Adrenal gland (tissue), 12 donors: Measurements from ENCODE around the gene ADCY5. TPM values are rescaled to one million over a fixed set of nuclear protein-coding genes. Genes with fewer than 3 reads are reported as not detected.

ENCODE experiments used
- DNase-seq, 7 donors: peaks; one replicate each; pipeline ENCODE4 v3.0.0-alpha.2; 2019 to 2020
- H3K27ac ChIP-seq, 5 donors: fragments of 200-600 bp; sonication (generic) in 4 of 5; 1 replicate in 3 of 5; 2 replicates in 2 of 5; pipeline versions ENCODE4 v1.5.1 to v1.8.0; 2016 to 2020; ENCODE audit warnings: mild to moderate bottlenecking in 1 of 5
- H3K27me3 ChIP-seq: fragments of 200-600 bp; 2 replicates; pipeline ENCODE4 v1.8.0; 2021
- H3K36me3 ChIP-seq, 2 donors: fragments of 200-600 bp; replicated peaks in 1 of 2; 1 replicate in 1 of 2; 2 replicates in 1 of 2; pipeline versions ENCODE4 v1.5.1 to v1.8.0; 2018 to 2022
- H3K4me1 ChIP-seq, 2 donors: fragments of 200-600 bp; replicated peaks in 1 of 2; 1 replicate in 1 of 2; 2 replicates in 1 of 2; pipeline versions ENCODE4 v1.5.1 to v1.8.0; 2018 to 2021
- H3K4me3 ChIP-seq, 4 donors: fragments of 200-600 bp; sonication (generic) in 3 of 4; one replicate each; pipeline ENCODE4 v1.5.1; 2016 to 2018
- H3K9me3 ChIP-seq, 3 donors: fragments of 200-600 bp; sonication (generic) in 1 of 3; replicated peaks in 1 of 3; 1 replicate in 2 of 3; 2 replicates in 1 of 3; pipeline versions ENCODE4 v1.5.1 to v1.8.0; 2016 to 2021
- POLR2A ChIP-seq, 2 donors: fragments of 450-650 bp; IDR thresholded peaks; one replicate each; pipeline ENCODE4 v1.6.1; 2017; ENCODE audit warnings: antibody characterized with exemption in 2 of 2, mild to moderate bottlenecking in 2 of 2, moderate library complexity in 1 of 2
- WGBS, 4 donors: extraction: QIAGEN DNeasy Blood & Tissue Kit in 2 of 4; methylation state at CpG; one replicate each; pipeline versions ENCODE4 v1.1.5 to v1.1.7; 2013 to 2017; 5-methylcytosine and 5-hydroxymethylcytosine counted together
- intact Hi-C, 2 donors: fragments of 100-400 bp; cut with DNase I; formaldehyde crosslinking; loops; one replicate each; pipeline versions ENCODE4 v1.14.1 to v1.15.0; 2022 to 2023
- polyA plus RNA-seq, 3 donors: library from polyadenylated mRNA; stranded (reverse); fragments of 200-250 nt in 2 of 3; fragments of 350-450 nt in 1 of 3; fragmentation: Illumina TruSeq in 1 of 3; extraction: RNeasy Lipid Tissue Mini Kit (QIAGEN cat#74804) in 1 of 3; gene quantifications; one replicate each; pipeline ENCODE4 v1.2.3, GENCODE V29; 2013 to 2014
- total RNA-seq, 9 donors: library from RNA; depleted of rRNA in 4 of 9; stranded (reverse); fragments of >200 nt in 4 of 9; fragments of 120-200 nt in 1 of 9; fragmentation: NEBNext Ultra II Directional in 1 of 9; extraction: Animal tissue kit (Norgen Biotek cat#: 25700) in 1 of 9; gene quantifications; one replicate each; pipeline versions ENCODE4 v1.1.0 to v1.2.4, GENCODE V29; 2013 to 2023
- TF ChIP-seq, protein P1 (sequence below), 6 experiments: fragments of 450-650 bp in 4 of 6; fragments of 200-600 bp in 2 of 6; sonication (generic) in 1 of 6; IDR thresholded peaks; 1 replicate in 5 of 6; 2 replicates in 1 of 6; pipeline versions ENCODE4 v1.5.1 to v1.8.0; 2016 to 2021; ENCODE audit warnings: antibody characterized with exemption in 6 of 6, mild to moderate bottlenecking in 2 of 6, moderate library complexity in 1 of 6
- donor health status: healthy with polysubstance abuse.
- donor health status: Bipolar disorder and iron deficiency.
- donor health status: DM: yes; HTN: yes; CAD: no.
- donor health status: DM: no; HTN: no; CAD: no.
- donor health status: DM: no; HTN: no; CAD: no.
- donor health status: DM: yes; HTN: yes; CAD: no.

The ADCY5 gene
- total and polyA plus RNA-seq, 12 donors: 1.2 to 12.4 (median 4.4) TPM

DNA sequence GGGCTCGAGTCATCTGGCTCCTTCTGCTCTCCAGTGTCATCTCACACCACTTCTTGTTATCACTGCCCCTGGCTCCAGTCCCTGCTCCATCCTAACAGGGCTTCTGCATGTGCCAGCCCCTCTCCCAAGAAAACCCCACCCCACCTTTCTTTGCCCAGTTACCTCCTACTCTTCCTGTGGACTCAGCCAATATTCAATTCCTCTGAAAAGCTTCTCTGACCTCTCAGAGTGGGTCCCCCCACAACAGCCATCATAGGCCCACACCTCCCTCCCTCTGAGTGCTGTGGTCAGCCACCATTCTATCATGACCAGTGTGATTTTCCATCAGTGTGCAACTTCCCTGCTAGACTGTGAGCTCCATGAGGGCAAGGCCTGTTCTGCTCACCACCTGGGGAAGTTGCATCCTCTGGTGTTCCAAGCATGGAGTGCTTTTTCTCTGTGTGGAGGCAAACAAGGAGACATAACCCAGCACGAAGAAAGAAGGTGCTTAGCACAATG lies 71.6 kb downstream of the ADCY5 start:
- Histone ChIP-seq H3K4me1 (no peaks in the 10 kb centered on the region), H3K36me3 (no peaks in the 10 kb centered on the region), H3K4me3 (no peak overlapping the region), H3K27me3 (no peaks in the 10 kb centered on the region), H3K27ac (no peak overlapping the region), H3K9me3 (no peaks in the 10 kb centered on the region)
- TF ChIP-seq, protein P1, sequence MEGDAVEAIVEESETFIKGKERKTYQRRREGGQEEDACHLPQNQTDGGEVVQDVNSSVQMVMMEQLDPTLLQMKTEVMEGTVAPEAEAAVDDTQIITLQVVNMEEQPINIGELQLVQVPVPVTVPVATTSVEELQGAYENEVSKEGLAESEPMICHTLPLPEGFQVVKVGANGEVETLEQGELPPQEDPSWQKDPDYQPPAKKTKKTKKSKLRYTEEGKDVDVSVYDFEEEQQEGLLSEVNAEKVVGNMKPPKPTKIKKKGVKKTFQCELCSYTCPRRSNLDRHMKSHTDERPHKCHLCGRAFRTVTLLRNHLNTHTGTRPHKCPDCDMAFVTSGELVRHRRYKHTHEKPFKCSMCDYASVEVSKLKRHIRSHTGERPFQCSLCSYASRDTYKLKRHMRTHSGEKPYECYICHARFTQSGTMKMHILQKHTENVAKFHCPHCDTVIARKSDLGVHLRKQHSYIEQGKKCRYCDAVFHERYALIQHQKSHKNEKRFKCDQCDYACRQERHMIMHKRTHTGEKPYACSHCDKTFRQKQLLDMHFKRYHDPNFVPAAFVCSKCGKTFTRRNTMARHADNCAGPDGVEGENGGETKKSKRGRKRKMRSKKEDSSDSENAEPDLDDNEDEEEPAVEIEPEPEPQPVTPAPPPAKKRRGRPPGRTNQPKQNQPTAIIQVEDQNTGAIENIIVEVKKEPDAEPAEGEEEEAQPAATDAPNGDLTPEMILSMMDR (IDR thresholded peaks at IDR 0.05): no peak
- no peak for TF ChIP-seq POLR2A (IDR thresholded peaks at IDR 0.05)
- WGBS, 4 donors: 63 to 80% (median 74%) methylated on average over 2 of the region's 2 CpGs
- DNase-seq: no peak
- intact Hi-C loops: no loop called here

DNA sequence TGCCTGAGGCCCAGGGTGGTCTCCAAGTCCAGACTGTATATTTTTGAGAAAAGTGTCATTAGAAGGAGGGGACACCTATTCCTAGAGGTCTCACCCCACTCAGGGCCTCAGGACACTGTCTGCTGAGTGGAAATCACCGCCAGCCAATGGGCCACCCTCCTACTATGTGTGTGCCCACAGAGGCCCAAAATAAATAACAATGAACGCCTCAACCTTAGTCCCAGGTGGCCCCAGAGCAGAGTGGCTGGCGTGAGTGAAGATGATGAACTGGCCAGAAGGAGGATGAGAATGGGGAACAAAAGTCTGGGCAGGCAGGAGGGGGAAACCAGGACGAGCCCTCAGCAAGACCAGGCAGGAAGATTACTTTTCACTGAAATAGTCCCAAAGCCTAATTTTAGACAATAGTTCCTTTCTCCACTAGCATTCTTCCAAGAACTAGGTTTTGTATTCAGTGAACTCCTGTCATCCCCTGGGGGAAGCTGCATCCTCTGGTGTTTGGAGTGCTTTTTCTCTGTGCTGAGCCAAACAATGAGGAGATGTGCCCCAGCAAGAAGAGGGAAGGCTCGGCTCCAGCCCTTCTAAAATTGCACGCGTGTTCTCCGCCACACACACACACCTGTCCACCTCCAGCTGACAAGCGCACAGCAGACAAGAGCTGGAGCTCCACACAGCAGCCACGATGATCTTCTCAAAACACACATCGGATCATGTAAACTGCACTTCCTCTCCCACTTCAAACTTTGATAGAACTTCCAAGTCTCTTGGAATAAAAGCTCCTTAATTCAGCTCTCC lies 72.2 kb downstream of the ADCY5 start:
- 72 to 82% (median 79%) methylated on average over 11 of the region's 11 CpGs for WGBS, 4 donors
- Histone ChIP-seq H3K4me1 (no peaks in the 10 kb centered on the region), H3K27me3 (no peaks in the 10 kb centered on the region), H3K4me3 (no peak overlapping the region), H3K9me3 (no peaks in the 10 kb centered on the region), H3K36me3 (no peaks in the 10 kb centered on the region), H3K27ac (no peak overlapping the region)
- DNase-seq: peak in 1 of 7 donors; percentile 8
- TF ChIP-seq POLR2A (IDR thresholded peaks at IDR 0.05): no peak
- TF ChIP-seq, protein P1 (IDR thresholded peaks at IDR 0.05): no peak
- intact Hi-C loops: no loop called here

DNA sequence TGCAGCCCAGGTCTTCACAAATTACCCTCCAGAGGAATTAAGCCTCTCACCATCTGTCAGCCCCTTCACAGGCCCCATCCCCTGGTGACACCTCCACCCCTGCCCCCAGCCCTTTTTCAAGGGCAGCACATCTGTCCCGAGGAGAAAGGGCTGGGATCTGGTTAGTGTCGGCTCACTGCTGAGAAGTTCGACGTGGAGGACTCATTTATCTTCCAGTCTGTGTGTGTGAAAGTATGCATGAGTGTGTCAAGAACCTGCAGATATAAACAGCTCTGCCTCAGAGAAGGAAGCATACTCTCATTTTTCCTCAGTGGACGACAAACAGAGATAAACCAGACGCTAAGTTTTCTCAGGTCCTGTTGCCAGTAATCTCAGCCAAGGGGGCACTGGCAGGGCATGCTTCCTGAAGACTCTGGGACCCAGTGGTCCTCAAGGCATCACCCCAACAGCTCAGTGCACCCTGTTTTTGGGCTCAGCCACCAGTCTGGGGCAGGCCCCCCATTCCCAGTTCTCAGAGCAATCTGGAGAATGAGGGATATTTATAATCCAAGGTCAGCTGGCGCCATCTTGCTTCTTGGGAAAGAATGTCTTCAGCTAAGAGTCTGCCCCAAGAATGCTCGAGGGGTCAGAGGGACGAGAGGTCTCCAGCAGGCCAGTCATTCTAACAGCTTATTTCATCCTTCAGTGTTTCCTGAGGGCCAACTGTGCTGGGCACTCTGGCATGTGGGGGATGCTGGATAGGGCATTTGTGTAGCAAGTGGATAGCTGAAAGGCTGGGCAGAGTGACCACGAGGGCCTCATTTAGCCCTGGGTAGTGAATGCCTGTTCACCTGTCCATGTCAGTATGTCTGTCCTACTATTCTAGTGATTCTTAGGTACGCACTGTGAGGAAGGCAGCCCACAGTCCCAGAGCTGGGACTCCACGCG lies 73.6 kb downstream of the ADCY5 start:
- no peak overlapping the region for H3K27ac ChIP-seq
- 70 to 75% (median 72%) methylated on average over 9 to 13 of the region's 13 CpGs for WGBS, 4 donors
- H3K4me3 ChIP-seq: no peak overlapping the region
- no peaks in the 10 kb centered on the region for H3K27me3 ChIP-seq
- H3K36me3 ChIP-seq: no peaks in the 10 kb centered on the region
- H3K4me1 ChIP-seq: no peaks in the 10 kb centered on the region
- TF ChIP-seq POLR2A (IDR thresholded peaks at IDR 0.05): no peak
- TF ChIP-seq, protein P1 (IDR thresholded peaks at IDR 0.05): no peak
- intact Hi-C loops: no loop called here
- no peaks in the 10 kb centered on the region for H3K9me3 ChIP-seq
- DNase-seq: no peak

DNA sequence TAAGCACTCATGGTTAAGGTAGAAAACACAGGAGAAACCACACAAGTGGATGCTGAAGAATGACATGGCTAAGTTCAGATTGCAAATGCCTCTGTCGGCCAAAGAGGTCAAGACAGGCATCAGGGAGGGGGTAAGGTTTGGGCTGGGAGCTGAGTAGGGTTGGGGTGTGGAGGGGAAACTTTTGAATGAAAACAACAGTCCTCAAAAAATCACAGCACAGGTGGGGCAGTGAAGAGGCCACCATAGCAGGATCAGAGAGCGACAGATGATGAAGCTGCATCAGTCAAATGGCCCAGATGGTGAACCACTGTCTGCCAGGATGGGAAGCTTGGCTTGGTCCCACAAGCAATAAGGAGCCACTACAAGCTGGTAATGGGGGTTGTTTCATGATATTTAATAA lies 74.9 kb downstream of the ADCY5 start:
- 71 to 89% (median 77%) methylated on average over 2 of the region's 2 CpGs for WGBS, 4 donors
- Histone ChIP-seq H3K9me3 (no peaks in the 10 kb centered on the region), H3K27me3 (no peaks in the 10 kb centered on the region), H3K36me3 (no peaks in the 10 kb centered on the region), H3K4me1 (no peaks in the 10 kb centered on the region), H3K27ac (peak overlapping the region in 1 of 5 donors; percentile 6), H3K4me3 (no peak overlapping the region)
- DNase-seq: no peak
- intact Hi-C loops: no loop called here
- TF ChIP-seq, protein P1 (IDR thresholded peaks at IDR 0.05): no peak
- no peak for TF ChIP-seq POLR2A (IDR thresholded peaks at IDR 0.05)
